OCI-LY3 (cell line): ENCODE results near the gene ZC3H18.

Experiments used
- EZH2phosphoT487 ChIP-seq: fragments of 200-600 bp; shearing (Covaris generic); IDR thresholded peaks from 2 replicates; pipeline ENCODE4 v1.6.1; 2018; ENCODE audit warnings: antibody characterized with exemption, mixed run types, low read depth
- TF ChIP-seq, protein P1 (sequence below): fragments of 200-600, 300-600 bp; sonication (generic); IDR thresholded peaks from 2 replicates; pipeline ENCODE4 v1.5.1; 2014; ENCODE audit warnings: antibody characterized with exemption, low read length, low read depth

DNA sequence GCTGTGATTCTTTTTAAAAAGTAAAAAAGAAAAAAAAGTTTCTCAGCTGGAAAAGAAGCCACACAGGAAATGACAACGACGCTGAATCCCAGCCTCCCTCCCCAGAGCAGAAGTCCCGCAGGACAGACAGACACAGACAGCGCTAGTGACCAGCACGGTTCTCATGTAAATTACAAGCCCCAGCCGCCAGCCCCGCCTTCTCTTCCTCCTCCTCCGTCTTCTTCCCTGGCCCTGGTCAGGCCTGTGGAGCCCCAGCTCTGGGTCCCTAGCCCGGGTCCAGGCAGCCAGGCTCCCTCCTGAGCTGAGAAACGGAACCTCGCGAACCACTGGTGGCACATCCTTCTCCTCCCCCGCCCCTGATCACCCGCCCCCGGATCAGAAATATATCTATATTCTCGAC lies 61.2 kb downstream of the ZC3H18 start:
- TF ChIP-seq, protein P1, sequence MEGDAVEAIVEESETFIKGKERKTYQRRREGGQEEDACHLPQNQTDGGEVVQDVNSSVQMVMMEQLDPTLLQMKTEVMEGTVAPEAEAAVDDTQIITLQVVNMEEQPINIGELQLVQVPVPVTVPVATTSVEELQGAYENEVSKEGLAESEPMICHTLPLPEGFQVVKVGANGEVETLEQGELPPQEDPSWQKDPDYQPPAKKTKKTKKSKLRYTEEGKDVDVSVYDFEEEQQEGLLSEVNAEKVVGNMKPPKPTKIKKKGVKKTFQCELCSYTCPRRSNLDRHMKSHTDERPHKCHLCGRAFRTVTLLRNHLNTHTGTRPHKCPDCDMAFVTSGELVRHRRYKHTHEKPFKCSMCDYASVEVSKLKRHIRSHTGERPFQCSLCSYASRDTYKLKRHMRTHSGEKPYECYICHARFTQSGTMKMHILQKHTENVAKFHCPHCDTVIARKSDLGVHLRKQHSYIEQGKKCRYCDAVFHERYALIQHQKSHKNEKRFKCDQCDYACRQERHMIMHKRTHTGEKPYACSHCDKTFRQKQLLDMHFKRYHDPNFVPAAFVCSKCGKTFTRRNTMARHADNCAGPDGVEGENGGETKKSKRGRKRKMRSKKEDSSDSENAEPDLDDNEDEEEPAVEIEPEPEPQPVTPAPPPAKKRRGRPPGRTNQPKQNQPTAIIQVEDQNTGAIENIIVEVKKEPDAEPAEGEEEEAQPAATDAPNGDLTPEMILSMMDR, result no peak
- no peak for TF ChIP-seq EZH2phosphoT487
